Smooth muscle cell (in vitro differentiated cells): Measurements from ENCODE around the gene PUM1. TPM values are rescaled to one million over a fixed set of nuclear protein-coding genes. Genes with fewer than 3 reads are reported as not detected.

Experiments used
- DNase-seq: peaks from one replicate; lab custom pipeline; 2025; ENCODE audit not compliant: unreplicated experiment; lab: John Stamatoyannopoulos, UW
- H2AFZ ChIP-seq: fragments of 200-600 bp; sonication (generic); 2 replicates; pipeline ENCODE4 v1.6.0; 2016; ENCODE audit warnings: antibody characterized with exemption, low read depth, mild to moderate bottlenecking
- H3F3A ChIP-seq: fragments of 200-600 bp; sonication (generic); 2 replicates; pipeline ENCODE4 v1.6.0; 2017; ENCODE audit warnings: antibody characterized with exemption, low read depth
- H3K27ac ChIP-seq: fragments of 200-600 bp; sonication (generic); 2 replicates; pipeline ENCODE4 v1.5.1; 2016; ENCODE audit warnings: low read depth, mild to moderate bottlenecking
- H3K27me3 ChIP-seq: fragments of 200-600 bp; sonication (generic); 2 replicates; pipeline ENCODE4 v1.6.1; 2016; ENCODE audit warnings: low read depth, mild to moderate bottlenecking
- H3K36me3 ChIP-seq: fragments of 200-600 bp; sonication (generic); 2 replicates; pipeline ENCODE4 v1.5.1; 2016; ENCODE audit warnings: low read depth
- H3K4me1 ChIP-seq: fragments of 200-600 bp; sonication (generic); 2 replicates; pipeline ENCODE4 v1.5.1; 2016; ENCODE audit warnings: low read depth
- H3K4me2 ChIP-seq: fragments of 200-600 bp; sonication (generic); 2 replicates; pipeline ENCODE4 v1.6.0; 2016; ENCODE audit warnings: mild to moderate bottlenecking
- H3K4me3 ChIP-seq: fragments of 200-600 bp; sonication (generic); 2 replicates; pipeline ENCODE4 v1.5.1; 2016; ENCODE audit warnings: mild to moderate bottlenecking
- H3K79me2 ChIP-seq: fragments of 200-600 bp; sonication (generic); 2 replicates; pipeline ENCODE4 v1.6.0; 2016; ENCODE audit warnings: low read depth, mild to moderate bottlenecking
- H3K9ac ChIP-seq: fragments of 200-600 bp; sonication (generic); 2 replicates; pipeline ENCODE4 v1.6.0; 2016; ENCODE audit warnings: low read depth
- H3K9me3 ChIP-seq: fragments of 200-600 bp; sonication (generic); replicated peaks from 2 replicates; pipeline ENCODE4 v1.5.1; 2016; ENCODE audit warnings: low read depth
- H4K20me1 ChIP-seq: fragments of 200-600 bp; sonication (generic); 2 replicates; pipeline ENCODE4 v1.6.0; 2016; ENCODE audit warnings: low read depth
- WGBS: methylation state at CpG from one replicate; pipeline ENCODE4 v1.1.7; 2016; ENCODE audit warnings: low lambda C conversion rate; 5-methylcytosine and 5-hydroxymethylcytosine counted together
- polyA plus RNA-seq: library from polyadenylated mRNA; unstranded; fragments of >200 nt; fragmentation: Nextera tagmentation; extraction: Ambion mirVana; gene quantifications from 2 replicates; pipeline ENCODE4 v1.2.1, GENCODE V29; 2016
- total RNA-seq: library from RNA; depleted of rRNA; stranded (reverse); fragments of >200 nt; gene quantifications from 2 replicates; pipeline ENCODE4 v1.2.3, GENCODE V29; 2014
- TF ChIP-seq, protein P1 (sequence below): fragments of 200-600 bp; sonication (generic); IDR thresholded peaks from 2 replicates; pipeline ENCODE4 v1.5.1; 2017; ENCODE audit warnings: borderline replicate concordance, mild to moderate bottlenecking, antibody characterized with exemption; ENCODE audit not compliant: insufficient read depth, poor library complexity, severe bottlenecking

The PUM1 gene
- total and polyA plus RNA-seq, 2 experiments from 2014 or later: 49.0 to 78.2 TPM

DNA sequence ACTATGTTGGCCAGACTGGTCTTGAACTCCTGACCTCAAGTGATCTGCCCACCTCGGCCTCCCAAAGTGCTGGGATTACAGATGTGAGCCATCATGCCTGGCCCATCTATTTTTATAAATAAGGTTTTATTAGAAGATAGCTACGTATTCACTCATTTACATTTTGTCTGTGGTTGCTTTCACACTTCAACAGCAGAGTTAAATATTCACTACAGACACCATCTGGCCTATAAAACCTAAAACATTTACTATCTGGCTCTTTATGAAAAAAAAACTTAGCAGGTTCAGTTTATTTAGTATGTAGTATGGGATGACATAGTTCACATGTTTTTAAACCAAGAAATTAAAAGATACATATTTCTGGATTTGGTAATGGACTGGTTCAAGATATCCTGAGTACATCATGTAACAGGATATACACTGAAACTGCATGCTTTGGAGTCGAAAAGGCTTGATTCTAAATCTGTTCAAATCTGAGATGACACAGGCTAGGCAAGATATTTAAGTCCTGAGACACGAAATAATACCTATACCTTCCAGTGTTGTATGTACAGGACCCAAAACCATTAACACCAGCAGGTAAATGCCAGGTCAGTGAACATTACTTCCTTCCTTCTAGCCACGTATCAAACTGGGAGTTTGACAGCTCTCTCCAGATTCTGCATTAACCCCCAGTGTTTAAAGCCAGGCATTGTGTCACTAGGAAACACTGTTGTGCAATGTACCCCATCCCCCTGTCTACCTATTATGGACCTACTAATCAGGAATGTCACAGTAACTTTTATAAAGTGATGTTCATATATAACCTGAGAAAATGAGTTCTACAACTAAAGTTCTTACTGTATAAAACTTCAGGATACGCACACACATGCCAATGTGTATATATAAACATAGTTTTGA lies 102.7 kb downstream of the PUM1 start:
- TF ChIP-seq, protein P1, sequence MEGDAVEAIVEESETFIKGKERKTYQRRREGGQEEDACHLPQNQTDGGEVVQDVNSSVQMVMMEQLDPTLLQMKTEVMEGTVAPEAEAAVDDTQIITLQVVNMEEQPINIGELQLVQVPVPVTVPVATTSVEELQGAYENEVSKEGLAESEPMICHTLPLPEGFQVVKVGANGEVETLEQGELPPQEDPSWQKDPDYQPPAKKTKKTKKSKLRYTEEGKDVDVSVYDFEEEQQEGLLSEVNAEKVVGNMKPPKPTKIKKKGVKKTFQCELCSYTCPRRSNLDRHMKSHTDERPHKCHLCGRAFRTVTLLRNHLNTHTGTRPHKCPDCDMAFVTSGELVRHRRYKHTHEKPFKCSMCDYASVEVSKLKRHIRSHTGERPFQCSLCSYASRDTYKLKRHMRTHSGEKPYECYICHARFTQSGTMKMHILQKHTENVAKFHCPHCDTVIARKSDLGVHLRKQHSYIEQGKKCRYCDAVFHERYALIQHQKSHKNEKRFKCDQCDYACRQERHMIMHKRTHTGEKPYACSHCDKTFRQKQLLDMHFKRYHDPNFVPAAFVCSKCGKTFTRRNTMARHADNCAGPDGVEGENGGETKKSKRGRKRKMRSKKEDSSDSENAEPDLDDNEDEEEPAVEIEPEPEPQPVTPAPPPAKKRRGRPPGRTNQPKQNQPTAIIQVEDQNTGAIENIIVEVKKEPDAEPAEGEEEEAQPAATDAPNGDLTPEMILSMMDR: no peak
- Histone ChIP-seq H3K9me3 (no peaks in the 10 kb centered on the region), H4K20me1 (peaks cover 100% of the 10 kb centered on the region), H3K79me2 (peaks cover 76% of the 10 kb centered on the region), H3F3A (peaks cover 23% of the 10 kb centered on the region), H3K27me3 (no peaks in the 10 kb centered on the region), H3K4me2 (no peak overlapping the region), H3K4me1 (peaks cover 14% of the 10 kb centered on the region), H3K27ac (no peak overlapping the region), H2AFZ (no peak overlapping the region), H3K36me3 (peaks cover 16% of the 10 kb centered on the region), H3K4me3 (no peak overlapping the region), H3K9ac (no peak overlapping the region)
- no peak for DNase-seq
- WGBS: 86% methylated on average over 6 of the region's 6 CpGs

GRCh38 chr1:30957560-30958222 lies 107.8 kb downstream of the PUM1 start:
- Histone ChIP-seq H2AFZ (no peak overlapping the region), H3K4me3 (no peak overlapping the region), H3K4me1 (peaks cover 2% of the 10 kb centered on the region), H3K27ac (peak overlapping the region; percentile 16), H3K9ac (no peak overlapping the region), H3K36me3 (peaks cover 23% of the 10 kb centered on the region), H3F3A (peaks cover 9% of the 10 kb centered on the region), H3K27me3 (no peaks in the 10 kb centered on the region), H3K9me3 (no peaks in the 10 kb centered on the region), H3K4me2 (no peak overlapping the region), H4K20me1 (peaks cover 99% of the 10 kb centered on the region), H3K79me2 (peaks cover 83% of the 10 kb centered on the region)
- DNase-seq: no peak
- WGBS: 93% methylated on average over 4 of the region's 4 CpGs
- TF ChIP-seq, protein P1: no peak

DNA sequence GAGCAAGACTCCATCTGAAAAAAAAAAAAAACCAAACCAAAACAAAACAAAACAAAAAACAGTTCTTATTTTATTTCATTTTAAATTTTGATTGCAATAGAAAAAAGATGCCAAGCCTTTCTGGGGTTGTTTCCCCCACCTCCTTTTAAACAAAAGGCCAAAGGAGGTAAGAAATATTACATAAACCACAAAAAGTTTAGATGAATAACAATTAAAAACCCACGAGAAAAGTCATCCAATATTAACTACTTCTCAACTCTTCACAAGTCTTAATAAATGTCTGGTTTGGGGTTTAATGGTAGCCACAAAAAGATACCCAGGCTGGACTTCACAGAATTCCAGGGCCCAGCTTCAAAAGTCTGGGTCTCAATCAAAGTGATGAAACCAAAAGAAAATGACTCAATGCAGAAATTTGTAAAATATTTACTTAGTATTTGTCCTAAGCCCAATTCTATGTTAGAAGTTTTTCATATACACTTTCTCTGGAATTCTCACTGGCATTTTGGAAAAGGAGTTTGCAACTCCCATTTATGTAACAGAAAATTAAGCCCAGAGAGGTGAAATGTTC lies 110.0 kb downstream of the PUM1 start:
- Histone ChIP-seq H3F3A (peaks cover 9% of the 10 kb centered on the region), H3K36me3 (peaks cover 32% of the 10 kb centered on the region), H3K4me3 (no peak overlapping the region), H3K4me1 (peaks cover 2% of the 10 kb centered on the region), H3K79me2 (peaks cover 67% of the 10 kb centered on the region), H3K27me3 (no peaks in the 10 kb centered on the region), H3K9ac (no peak overlapping the region), H3K27ac (peak overlapping the region; percentile 57), H3K4me2 (peak overlapping the region; percentile 38), H4K20me1 (peaks cover 96% of the 10 kb centered on the region), H3K9me3 (no peaks in the 10 kb centered on the region), H2AFZ (no peak overlapping the region)
- WGBS: 27% methylated on average over 1 of the region's 1 CpG
- no peak for DNase-seq
- TF ChIP-seq, protein P1: no peak
